GM18873 (cell line): Measurements from ENCODE around the gene IFI35.
"Not testable (repeated sequence)": the region's sequence is repeated elsewhere in the genome, so short reads cannot be mapped to it uniquely, and the experiment has no call there.

ENCODE experiments used
- ATAC-seq: cut with Tn5 transposase; IDR thresholded peaks from one replicate; pipeline ENCODE4 v1.9.1; 2021; ENCODE audit warnings: mild to moderate bottlenecking, moderate library complexity, moderate number of reproducible peaks; ENCODE audit not compliant: unreplicated experiment, low FRiP score

IFI35 gene

DNA sequence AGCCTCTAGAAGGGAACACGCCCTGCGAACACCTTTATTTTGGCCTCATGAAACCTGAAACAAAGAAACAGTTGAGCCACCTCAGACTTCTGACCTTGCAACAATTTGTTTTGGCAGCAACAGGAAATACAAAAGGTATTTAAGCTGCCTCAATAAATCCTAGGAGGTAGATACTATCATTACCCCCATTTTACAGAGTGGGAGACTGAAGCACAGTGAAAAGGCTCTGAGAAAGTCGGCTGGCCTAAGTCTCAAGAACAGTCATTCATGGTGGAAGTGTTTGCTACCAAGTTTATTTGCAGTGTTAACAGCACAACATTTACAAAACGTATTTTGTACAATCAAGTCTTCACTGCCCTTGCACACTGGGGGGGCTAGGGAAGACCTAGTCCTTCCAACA is 37.4 kb downstream of the IFI35 start:
- ATAC-seq, result no peak

DNA sequence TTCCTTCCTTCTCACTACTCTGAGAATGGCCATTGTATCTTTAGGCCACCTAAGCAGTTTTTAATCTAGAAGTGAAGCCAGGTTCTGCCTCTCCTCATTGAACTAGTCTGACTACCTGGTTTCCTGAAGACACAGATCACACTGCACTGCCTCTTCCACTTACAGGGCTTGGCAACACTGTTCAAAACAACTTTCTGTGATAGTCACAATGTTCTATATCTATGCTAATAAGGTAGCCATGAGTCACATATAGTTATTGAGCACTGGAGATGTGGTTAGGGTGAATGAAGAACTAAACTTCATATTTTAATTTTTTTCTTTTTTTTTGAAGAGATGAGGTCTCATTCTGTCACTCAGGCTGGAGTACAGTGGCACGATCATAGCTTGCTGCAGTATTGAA is 45.4 kb downstream of the IFI35 start:
- no peak for ATAC-seq

GRCh38 chr17:43053008-43053407 is 46.4 kb downstream of the IFI35 start:
- ATAC-seq, result not testable (repeated sequence)

DNA sequence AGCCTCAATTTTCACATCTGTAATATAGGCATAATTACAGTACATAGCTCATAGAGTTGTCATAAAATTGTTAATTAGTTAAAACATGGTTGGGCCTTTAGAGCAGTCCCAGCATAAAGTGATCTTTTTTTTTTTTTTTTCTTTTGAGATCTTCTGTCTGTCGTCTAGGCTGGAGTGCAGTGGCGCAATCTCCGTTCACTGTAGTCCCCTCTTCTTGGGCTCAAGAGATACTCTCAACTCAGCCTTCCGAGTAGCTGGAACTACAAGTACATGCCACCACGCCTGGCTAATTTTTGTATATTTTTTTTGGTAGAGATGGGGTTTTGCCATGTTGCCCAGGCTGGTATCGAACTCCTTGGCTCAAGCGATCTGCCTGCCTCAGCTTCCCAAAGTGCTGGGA is 49.5 kb downstream of the IFI35 start:
- no peak for ATAC-seq

DNA sequence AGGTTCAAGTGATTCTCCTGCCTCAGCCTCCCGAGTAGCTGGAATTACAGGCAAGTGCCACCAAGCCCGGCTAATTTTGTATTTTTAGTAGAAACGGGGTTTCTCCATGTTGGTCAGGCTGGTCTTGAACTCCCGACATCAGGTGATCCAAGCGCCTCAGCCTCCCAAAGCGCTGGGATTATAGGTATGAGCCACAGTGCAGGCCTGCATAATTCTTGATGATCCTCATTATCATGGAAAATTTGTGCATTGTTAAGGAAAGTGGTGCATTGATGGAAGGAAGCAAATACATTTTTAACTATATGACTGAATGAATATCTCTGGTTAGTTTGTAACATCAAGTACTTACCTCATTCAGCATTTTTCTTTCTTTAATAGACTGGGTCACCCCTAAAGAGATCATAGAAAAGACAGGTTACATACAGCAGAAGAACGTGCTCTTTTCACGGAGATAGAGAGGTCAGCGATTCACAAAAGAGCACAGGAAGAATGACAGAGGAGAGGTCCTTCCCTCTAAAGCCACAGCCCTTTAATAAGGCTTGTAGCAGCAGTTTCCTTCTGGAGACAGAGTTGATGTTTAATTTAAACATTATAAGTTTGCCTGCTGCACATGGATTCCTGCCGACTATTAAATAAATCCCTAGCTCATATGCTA is 56.5 kb downstream of the IFI35 start:
- no peak for ATAC-seq
